Stimulated activated naive CD4-positive, alpha-beta T cell (primary cell): Measurements from ENCODE around the gene B4GALNT1.
"Not testable (repeated sequence)": the region's sequence is repeated elsewhere in the genome, so short reads cannot be mapped to it uniquely, and the experiment has no call there.

Source experiments
- DNase-seq, 6 experiments: peaks; one replicate each; lab custom pipeline; 2025; lab: John Stamatoyannopoulos, UW

The B4GALNT1 gene

DNA sequence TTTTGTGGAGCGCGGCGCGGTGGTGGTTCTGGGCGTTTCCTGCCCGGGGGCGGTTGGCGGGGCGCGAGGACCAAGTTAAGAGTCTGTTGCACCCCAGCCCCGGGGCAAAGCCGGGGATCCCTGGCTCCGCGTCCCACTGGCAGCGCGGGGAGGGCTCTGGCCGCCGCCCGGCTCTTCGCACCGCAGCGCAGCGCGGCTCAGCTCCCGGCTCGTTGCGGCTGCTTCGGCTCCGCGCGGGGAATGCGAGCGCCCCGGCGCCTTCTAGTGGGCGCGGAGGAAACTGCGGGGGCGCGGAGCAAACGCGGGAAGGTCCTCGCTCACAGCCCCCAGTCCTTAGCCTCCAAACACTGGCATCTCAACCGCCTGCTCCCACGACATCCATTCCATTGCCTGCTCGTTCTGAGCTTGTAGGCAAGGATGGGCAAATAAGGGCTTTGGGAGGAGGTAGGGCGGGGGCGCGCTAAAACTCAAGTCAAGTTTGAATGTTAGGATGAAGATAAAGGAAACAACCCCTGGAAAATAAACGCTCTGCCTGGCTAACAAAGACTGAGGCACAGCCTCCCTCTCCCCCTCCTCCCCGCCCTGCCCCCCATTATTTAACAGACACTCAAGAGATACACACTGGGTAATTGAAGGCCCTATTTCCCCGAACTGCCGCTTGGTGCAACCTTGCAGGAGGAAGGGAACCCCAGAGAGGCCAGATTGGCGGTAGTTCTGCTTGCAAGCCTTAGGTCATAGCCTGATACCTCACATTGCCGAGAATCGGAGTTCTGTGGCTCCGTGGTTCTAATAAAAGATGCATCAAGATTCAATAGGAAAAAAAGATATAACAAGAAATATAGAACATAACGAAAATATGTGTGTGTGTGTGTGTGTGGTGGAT lies at the start of gene B4GALNT1:
Gene B4GALNT1 (minus strand): TSS at position 244 of the 883 bp plus-strand sequence. CDS start 1,069 bp downstream, outside the sequence.
- peak; percentile 14 to 63 (median 45) for DNase-seq

DNA sequence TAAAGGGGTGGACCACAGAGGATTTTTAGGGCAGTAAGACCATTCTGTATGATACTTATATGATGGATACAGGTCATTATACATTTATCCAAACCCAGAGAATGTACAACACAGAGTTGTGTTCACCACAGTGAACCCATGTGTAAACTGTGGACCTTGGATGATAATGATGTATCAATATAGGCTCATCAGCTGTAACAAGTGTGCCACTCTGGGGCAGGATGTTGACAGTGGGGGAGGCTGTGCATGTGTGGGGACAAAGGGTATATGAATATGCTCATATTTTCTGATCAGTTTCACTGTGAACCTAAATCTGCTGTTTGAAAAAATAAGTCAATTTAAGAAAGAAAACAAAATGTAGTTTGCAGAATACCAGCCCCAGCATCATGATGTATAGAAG lies 46.7 kb upstream of the B4GALNT1 start:
- no peak for DNase-seq

DNA sequence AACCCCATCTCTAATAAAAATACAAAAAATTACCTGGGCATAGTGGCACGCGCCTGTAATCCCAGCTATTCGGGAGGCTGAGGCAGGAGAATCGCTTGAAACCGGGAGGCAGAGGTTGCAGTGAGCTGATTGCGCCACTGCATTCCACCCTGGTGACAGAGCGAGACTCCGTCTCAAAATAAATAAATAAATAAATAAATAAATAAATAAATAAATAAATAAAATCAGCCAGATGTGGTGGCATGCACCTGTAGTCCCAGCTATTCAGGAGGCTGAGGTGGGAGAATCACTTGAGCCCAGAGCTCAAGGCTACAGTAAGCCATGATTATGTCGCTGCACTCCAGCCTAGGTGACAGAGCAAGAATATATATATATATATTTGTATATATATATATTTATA lies 44.9 kb upstream of the B4GALNT1 start:
- not testable (repeated sequence) for DNase-seq

GRCh38 chr12:57674691-57675090 lies 41.7 kb upstream of the B4GALNT1 start:
- no peak for DNase-seq

DNA sequence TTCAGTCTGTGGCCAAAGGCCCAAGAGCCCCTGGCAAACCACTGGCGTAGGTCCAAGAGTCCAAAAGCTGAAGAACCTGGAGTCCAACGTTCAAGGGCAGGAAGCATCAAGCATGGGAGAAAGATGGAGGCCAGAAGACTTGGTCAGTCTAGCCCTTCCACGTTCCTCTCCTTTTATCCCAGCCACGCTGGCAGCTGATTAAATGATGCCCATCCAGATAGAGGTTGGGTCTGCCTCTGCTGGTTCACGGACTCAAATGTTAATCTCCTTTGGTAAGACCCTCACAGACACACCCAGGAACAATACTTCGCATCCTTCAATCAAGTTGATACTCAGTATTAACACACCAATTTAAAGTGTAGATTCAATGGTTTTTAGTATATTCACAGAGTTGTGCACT lies 39.8 kb upstream of the B4GALNT1 start:
- no peak for DNase-seq

- not testable (repeated sequence) for DNase-seq
These were observed 38.8 kb upstream of the B4GALNT1 start for GRCh38 chr12:57671811-57672210.

GRCh38 chr12:57669691-57670090 lies 36.7 kb upstream of the B4GALNT1 start:
- not testable (repeated sequence) for DNase-seq

- DNase-seq: no peak
These were observed 33.9 kb upstream of the B4GALNT1 start for GRCh38 chr12:57666897-57667296.

DNA sequence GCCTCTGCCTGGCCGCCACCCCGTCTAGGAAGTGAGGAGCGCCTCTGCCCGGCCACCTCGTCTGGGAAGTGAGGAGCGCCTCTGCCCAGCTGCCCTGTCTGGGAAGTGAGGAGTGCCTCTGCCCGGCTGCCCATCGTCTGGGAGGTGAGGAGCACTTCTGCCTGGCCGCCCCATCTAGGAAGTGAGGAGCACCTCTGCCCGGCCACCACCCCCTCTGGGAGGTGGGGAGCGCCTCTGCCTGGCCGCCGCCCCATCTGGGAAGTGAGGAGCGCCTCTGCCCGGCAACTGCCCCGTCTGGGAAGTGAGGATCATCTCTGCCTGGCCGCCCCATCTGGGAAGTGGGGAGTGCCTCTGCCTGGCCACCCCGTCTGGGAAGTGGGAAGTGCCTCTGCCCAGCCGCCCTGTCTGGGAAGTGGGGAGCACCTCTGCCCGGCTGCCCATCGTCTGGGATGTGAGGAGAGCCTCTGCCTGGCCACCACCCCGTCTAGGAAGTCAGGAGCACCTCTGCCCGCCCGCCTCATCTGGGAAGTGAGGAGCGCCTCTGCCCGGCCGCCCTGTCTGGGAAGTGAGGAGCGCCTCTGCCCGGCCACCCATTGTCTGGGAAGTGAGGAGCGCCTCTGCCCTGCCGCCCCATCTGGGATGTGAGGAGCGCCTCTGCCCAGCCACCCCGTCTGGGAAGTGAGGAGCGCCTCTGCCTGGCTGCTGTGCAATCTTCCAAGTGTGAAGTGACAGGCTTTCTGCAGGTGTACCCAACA lies 32.2 kb upstream of the B4GALNT1 start:
- not testable (repeated sequence) for DNase-seq

DNA sequence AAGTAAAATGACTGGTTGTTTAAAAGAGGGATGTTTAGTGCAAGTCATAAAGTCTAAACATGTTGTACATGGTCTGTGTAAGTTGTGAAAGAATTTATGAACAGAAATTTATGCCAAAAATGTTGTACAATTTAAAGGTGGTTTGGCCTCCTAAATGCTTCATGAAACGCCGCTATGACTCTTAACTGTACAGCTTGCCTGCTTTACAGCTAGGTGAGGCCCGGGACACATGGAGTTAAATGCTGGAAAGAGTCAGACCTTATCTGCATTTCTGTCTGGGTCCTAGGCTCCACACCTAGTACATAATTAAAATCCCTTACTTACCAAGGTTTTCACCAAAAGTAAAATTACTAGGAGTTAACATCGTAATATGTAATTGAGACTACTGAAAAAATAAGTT lies 28.4 kb upstream of the B4GALNT1 start:
- DNase-seq: no peak

DNA sequence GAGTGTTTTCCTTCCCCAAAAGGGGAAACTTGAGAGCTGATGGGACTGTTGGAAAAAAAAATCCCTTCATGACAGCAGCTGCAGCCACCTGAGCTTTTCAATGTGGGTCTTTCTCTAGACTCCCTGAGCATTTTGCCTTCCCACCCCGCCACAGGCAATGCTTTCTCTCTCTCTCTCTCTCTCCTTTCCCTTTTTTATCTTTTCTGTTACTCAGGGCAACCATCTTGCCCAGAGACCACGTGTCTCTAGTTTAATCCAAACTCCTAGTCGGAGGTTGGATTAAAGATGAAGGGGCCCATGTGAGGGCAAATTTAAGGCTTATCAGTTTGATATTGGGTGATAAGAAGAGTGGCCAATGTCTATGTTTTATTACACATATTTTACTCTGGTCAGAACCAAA lies 25.9 kb upstream of the B4GALNT1 start:
- DNase-seq: no peak

GRCh38 chr12:57657744-57658143 lies 24.7 kb upstream of the B4GALNT1 start:
- no peak for DNase-seq

DNA sequence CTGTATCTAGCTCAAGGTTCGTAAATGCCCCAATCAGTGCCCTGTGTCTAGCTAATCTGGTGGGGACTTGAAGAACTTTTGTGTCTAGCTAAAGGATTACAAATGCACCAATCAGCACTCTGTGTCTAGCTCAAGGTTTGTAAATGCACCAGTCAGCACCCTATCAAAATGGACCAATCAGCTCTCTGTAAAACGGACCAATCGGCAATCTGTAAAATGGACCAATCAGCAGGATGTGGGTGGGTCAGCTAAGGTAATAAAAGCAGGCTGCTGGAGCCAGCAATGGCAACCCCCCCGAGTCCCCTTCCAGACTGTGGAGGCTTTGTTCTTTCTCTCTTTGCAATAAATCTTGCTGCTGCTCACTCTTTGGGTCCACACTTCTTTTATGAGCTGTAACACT lies 23.4 kb upstream of the B4GALNT1 start:
- DNase-seq: not testable (repeated sequence)

DNA sequence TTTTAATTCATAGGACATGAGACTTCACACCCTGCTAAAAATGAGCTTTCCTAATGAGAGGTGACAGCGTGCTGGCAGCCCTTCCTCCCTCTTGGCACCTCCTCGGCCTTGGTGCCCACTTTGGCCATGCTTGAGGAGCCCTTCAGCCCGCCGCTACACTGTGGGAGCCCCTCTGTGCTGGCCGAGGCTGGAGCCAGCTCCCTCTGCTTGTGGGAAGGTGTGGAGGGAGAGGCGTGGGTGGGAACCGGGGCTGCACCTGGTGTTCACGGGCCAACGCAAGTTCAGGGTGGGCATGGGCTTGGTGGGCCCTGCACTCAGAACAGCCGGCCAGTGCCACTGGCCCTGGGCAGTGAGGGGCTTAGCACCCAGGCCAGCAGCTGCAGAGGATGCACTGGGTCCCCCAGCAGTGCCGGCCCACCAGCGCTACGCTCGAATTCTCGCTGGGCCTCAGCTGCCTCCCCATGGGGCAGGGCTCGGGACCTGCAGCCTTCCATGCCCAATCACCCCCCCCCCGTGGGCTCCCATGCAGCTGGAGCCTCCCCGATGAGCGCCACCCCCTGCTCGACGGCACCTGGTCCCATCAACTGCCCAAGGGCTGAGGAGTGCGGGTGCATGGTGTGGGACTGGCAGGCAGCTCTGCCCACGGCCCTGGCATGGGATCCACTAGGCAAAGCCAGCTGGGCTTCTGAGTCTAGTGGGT lies 22.7 kb upstream of the B4GALNT1 start:
- no peak for DNase-seq

GRCh38 chr12:57654042-57654441 lies 21.0 kb upstream of the B4GALNT1 start:
- DNase-seq: no peak

DNA sequence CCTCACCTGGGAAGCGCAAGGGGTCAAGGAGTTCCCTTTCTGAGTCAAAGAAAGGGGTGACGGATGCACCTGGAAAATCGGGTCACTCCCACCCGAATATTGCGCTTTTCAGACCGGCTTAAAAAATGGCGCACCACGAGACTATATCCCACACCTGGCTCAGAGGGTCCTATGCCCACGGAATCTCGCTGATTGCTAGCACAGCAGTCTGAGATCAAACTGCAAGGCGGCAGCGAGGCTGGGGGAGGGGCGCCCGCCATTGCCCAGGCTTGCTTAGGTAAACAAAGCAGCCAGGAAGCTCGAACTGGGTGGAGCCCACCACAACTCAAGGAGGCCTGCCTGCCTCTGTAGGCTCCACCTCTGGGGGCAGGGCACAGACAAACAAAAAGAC lies 13.7 kb upstream of the B4GALNT1 start:
- DNase-seq: not testable (repeated sequence)

- not testable (repeated sequence) for DNase-seq
These were observed 13.1 kb upstream of the B4GALNT1 start for GRCh38 chr12:57645990-57646658.

GRCh38 chr12:57641699-57642442 lies 8.9 kb upstream of the B4GALNT1 start:
- no peak for DNase-seq

- DNase-seq: no peak
These were observed 7.4 kb upstream of the B4GALNT1 start for GRCh38 chr12:57640175-57641042.

DNA sequence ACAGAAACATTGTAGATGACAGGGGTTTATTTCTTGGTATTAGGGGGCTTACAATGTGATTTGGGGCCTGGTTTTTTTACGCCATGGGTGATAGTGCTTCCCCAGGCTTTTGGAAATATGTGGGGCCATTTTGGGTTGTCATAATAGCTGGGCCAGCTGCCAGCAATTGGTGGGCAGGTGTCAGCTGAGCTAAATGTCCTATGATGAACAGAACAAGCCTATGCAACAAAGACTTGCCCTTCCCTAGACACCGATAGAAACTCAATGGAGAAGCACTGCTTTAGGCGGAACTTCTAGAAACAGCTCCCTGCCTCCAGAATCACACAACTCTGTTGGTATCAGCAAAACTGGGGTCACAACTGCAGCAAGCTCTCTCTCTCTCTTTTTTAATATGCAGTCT lies 5.1 kb upstream of the B4GALNT1 start:
- DNase-seq: no peak
